NK-92 (cell line): Measurements from ENCODE around the gene FMNL2.
"Not testable (repeated sequence)": the region's sequence is repeated elsewhere in the genome, so short reads cannot be mapped to it uniquely, and the experiment has no call there.

ENCODE experiments used
- DNase-seq: peaks from one replicate; lab custom pipeline; 2025; ENCODE audit not compliant: unreplicated experiment; lab: John Stamatoyannopoulos, UW

Gene FMNL2

DNA sequence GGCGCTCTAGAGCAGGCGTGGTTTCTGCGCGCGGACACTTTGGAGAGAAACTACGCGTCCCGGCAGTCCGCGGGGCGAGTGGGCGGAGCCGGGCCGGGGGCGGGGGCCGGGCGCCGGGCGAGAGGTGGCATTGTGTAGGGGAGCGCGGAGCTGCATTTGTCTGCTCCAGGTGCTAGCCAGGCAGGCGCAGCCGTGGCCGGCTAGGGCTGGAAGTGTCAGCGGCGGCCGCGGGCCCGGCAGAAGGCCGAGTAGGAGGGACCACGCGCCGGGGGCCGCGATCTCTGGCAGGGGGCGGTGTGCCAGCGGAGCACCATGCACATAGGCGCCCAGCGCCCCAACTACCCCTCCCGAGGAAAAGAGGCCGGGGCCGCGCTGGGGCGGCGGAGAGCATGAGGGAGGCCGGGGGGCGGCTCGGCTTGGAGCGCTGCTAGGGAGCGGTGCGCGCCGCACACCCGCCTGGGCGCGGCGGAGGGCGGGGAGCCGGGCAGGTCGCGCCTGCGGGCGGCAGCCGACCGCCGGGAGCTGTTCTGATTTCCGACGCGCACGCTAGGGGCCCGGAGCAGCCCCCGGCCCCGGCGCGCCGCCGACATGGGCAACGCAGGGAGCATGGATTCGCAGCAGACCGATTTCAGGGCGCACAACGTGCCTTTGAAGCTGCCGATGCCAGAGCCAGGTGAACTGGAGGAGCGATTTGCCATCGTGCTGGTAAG lies at the start of gene FMNL2:
FMNL2 (plus strand) TSS at position 159 of the 710 bp plus-strand sequence.
- no peak for DNase-seq

DNA sequence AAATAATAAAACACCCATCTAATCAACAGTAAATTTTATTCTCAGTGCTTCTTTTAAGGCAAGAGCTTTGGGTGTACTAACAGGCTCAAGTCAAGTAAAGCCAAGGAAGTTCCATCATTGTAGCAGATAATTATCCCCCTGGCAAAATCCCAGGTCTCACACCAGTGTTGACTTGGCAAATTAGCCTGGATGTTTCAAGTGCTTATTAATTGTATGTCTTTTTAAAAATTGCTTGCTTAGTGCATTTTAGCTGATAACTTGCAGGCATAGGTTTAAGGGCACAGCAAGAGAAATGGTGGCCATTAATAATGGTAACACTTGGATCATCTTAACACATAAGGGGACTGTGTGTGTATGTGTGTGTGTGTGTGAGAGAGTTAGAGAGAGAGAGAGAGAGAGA lies 42.0 kb upstream of the FMNL2 start:
- DNase-seq = no peak

DNA sequence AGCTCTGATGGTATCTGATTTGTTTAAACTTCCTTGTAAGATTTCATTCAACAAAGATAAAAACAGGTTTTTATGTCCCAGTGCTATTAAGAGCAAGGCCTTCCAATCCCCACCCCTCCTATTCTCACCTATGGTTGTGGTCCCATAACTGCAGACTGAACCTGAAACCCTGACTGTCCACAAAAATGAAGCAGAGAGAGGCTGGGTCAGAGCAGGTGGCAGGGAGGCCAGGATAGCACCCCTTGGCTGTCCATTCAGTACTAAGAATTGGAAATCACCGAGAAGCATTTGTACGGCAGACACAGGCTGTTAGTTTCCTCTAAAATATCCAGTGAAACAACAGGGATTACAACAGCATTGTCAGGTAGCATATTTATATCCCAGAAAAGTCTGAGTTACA lies 37.3 kb upstream of the FMNL2 start:
- no peak for DNase-seq

DNA sequence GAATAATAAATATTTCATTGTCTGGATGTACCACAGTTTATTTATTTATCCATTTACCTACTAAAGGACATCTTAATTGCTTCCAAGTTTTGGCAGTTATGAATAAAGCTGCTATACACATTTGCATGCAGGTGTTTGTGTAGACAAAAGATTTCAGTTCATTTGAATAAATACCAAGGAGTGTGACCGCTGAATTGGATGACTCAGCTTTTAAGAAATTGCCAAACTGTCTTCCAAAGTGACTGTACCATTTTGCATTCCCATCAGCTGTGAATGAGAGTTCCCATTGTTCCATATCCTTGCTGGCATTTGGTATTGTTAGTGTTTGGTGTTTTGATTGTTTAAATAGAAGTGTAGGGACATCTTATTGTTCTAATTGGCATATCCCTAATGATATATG lies 36.2 kb upstream of the FMNL2 start:
- no peak for DNase-seq

DNA sequence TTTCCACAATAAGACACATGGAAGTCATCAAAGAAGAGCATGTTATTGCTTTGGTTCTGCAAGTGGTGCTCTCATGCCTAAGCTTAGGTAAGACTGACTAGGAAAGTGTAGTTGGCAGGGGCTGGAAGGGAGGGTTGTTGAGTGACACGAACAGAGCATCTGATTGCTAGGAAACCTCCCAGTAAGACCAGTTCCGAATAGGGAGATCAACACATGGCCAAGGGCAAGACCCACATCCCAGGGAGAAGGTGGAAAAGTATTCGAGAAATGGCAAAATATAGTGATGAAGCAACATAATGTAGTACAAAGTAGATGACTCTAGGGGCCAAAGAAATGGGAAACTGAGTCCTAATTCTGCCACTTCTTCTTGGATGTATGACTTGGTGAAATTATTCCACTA lies 33.8 kb upstream of the FMNL2 start:
- no peak for DNase-seq

DNA sequence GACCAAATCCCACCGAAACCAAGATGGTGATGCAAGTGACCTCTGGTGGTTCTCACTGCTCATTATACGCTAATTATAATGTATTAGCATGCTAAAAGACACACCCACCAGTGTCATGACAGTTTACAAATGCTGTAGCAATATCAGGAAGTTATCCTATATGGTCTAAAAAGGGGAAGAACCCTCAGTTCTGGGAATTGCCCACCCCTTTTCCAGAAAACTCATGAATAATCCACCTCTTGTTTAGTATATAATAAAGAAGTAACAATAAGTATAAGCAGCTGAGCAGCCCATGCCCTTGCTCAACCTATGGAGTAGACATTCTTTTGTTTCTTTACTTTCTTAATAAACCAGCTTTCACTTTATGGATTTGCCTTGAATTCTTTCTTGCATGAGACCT lies 31.0 kb upstream of the FMNL2 start:
- no peak for DNase-seq

DNA sequence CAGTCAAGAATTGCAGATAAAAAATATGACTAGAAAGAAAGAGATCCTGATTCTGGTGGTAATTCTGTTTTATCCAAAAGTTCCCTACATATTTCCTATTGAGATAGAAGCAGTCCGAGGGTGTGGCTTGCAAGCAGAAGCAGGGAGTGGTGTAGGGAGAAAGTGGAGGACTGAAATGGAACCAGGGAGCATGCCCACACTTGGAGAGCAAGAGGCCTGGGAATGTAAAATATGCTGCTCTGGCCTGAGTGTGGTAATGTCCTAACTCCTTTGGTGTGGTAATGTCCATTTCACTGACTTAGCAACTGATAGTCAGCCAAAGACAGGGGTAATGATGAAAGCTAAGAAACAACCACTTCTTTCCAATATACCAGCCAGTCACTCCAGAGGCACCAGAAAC lies 30.1 kb upstream of the FMNL2 start:
- no peak for DNase-seq

DNA sequence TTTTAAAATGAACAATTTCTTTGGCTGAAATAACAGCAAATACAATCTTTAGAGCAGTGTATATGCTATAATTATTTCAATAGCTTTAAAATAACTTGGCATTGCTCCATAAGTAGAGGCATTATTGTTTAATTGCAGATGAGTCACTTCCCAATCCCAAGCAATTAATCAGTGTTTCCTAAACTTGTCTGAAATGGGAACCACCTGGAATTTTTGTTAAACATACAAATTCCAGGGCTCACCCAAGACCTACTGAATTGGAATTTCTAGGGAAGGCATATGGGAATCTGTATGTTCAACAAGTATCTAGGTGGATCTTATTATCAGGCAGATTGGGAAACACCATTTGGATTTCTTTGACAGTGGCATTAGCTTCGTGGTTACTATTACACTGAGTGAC lies 27.1 kb upstream of the FMNL2 start:
- DNase-seq = no peak

DNA sequence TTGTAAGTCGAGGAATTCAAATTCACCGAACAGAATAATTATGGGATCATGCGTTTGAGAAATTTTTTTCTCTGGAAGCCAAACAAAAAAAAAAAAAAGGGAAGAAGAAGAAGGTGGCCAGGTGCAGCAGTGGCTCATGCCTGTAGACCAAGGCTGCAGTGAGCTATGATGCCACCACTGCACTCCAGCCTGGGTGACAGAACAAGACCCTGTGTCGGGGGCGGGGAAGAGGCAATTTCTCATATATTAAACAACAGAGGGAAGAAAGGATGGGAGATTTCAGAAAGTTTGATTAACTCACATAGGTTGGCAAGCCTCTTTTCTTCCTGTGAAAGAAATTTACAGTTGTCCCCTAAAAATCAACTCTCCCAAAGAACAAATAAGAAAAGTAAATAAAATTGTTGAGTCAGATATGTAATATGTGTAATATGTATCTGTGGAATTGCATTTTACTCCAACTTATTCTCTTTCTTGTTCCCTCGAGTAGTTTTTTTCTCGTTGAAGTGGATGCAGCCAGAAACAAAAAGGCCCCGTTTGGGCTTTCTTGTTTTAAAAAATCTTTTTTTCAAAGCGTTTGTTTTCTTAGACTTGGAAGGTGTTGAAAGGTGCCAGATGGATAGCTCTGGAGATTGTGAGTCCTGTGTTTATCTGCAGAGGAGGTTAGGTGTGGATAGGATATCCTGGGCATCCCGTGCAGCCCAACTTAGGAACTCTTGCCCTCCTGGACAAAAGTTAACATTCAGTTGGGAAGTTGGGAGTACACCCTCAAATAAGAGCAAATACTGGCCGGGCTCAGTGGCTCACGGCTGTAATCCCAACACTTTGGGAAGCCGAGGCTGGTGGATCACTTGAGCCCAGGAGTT lies 25.4 kb upstream of the FMNL2 start:
- DNase-seq = no peak

DNA sequence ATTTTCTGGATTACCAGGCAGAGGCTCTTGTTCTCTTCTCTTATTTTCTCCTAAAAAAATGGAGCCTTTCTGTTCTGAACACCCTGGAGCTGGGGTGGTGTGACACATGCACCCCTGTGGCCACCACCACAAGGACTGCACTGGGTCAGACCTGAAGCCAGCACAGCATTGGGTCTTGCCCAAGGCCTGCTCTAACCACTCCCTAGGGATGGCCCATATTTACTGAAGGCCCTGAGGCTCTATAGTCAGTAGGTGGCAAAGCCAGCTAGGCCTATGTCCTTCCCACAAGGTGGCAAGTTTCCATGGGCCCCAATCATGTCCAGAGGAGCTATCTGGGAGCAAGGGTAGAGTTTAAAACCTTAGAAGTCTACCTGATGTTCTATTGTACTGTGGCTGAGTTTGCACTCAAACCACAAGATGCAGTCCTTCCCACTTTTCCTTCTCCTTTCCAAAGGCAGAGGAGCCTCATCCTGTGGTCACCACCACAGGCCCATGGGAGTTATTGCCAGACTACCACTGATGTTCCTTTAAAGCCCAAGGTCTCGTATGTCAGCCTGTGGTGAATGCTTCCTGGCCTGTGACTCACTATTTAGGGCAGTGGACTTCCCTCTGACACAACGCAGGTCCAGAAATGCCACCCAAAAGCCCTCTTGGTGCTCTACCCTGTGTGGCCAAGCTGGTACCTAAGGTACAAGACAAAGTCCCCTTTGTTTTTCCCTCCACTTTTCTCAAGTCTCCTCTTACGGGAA lies 15.0 kb upstream of the FMNL2 start:
- no peak for DNase-seq

DNA sequence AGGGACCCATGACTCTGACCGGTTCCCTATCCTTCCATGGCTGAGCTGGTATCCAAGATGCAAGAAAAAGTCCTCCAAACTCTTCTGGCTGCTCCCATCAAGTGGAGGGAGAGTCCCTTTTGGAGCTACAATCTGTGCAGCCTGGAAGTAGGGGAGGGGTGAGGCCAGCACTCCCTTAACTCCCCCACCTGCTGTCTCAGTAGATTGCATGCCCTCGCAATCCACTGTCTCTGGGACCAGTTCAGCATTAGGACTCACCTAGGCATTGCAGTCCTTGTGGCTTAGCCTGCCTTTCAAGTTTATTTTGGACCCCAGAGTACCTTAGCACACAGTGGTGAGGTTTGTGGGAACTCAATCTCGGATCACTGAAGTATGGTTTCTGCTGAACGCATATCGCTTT lies 14.2 kb upstream of the FMNL2 start:
- DNase-seq = no peak

DNA sequence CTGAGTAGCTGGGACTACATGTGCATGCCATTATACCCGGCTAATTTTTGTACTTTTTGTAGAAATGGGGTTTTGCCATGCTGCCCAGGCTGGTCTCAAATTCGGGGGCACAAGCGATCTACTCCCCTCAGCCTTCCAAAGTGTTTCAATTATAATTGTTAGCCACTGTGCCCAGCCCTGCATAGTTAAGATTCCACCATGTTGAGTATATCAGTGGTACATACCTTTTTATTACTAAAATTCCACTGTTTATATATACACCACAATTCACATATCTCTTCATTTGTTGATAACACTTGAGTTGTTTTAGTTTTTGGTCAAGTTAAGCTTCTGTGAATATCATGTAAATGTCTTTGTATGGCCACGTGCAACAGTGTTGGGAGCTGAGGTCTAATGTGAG lies 12.8 kb upstream of the FMNL2 start:
- no peak for DNase-seq

DNA sequence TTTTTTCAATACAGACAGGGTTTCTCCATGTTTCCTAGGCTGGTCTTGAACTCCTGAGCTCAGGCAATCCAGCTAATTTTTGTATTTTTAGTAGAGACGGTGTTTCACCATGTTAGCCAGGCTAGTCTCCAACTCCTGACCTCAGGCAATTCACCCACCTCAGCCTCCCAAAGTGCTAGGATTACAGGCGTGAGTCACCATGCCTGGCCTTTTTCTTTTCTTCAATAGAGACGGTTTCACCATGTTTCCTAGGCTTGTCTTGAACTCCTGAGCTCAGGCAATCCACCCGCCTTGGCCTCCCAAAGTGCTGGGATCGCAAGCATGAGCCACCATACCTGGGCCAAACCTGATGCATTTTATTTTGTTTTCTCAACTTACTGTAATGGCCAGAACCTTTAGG lies 9.8 kb upstream of the FMNL2 start:
- not testable (repeated sequence) for DNase-seq

DNA sequence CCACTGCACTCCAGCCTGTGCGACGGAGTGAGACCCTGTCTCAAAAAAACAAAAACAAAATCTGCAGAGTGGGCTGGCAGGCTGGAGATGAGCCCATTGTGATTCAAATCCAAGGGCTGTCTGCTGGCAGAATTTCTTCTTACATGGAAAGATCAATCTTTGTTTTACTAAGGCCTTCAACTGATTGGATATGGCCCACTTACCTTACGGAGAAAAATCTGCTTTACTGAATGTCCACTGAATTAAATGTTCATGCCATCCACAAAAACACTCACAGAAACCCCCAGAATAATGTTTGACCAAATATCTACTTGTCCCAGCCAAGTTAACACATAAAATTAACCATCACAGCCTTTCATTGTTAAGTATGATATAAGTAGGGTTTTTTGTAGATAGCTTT lies 8.3 kb upstream of the FMNL2 start:
- DNase-seq = no peak

DNA sequence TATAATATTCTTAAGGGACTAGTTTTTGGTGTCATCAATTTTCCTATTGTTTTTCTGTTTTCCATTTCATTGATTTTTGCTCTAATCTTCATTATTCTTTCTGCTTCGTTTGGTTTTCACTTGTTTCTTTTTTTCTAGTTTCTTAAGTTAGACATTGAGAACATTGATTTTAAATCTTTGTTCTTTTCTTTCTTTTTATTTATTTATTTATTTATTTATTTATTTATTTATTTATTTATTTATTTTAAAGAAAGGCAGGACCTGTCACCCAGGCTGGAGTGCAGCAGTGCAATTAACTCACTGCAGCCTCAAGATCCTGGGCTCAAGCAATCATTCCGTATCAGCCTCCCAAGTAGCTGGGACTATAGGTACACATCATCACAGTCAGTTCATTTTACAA lies 7.0 kb upstream of the FMNL2 start:
- DNase-seq = no peak

DNA sequence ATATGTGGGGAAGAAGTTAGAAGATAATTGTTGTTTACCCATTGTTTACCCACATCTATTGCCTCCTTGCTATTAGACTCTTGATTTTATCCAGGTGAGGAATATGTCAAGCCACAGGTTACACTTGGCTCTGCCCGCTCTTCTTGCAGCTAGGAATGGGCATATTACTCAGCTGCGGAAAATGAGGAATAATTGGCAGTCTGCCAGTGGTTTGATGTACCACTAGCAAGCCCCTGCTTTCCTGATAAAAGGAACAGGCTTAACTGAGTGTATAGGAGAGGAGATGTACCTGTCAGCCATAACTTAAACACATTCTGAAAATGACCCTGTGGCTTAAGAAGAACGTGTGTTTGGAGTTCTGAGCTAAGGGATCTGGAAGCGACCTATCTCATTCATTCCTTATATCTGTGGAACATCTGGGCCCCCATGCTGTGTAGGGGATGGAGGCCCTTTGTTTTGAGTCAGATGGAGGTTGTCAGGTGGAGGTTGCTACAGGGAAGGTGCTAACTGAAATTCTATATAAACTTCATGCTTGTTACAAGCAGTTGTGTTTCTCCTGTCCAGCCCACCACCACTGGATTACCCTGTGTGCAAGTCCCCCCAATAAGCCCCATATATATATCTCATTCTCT lies 4.6 kb upstream of the FMNL2 start:
- DNase-seq = no peak

DNA sequence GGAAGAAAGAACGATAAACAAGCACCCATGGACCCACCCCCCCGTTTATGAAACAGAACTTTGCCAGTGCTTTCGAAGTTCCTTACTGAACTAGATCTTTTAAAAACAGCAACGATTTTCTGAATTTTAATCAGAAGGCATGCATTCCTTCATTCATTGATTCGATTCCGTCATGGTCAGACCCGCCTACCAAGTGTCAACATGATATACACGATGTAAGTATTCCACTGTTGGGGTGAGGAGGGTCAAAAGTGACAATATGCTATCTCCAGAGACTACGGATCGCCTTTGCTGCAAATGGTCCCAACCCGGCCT lies 316 bp upstream of the FMNL2 start:
- no peak for DNase-seq

DNA sequence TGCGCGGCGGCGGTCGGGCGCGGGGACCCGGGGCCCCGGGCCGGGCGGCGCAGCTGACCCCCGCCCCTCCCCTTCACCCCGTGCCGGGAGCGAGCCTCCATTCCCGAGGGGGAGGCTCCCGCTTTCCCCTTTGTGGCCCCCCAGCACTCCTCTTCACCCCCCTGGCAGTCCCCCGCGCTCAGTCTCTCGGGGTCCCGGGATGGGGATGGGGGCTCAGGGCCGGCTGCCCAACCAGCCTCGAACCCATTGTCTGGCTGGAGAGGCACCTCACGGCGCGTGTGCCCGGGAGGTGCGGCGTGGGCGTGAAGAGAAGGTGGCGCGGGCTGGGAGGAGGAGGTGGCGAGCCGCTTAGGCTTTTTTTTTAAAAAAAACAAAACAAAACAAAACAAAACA lies 748 bp downstream of the FMNL2 start:
- DNase-seq = no peak

DNA sequence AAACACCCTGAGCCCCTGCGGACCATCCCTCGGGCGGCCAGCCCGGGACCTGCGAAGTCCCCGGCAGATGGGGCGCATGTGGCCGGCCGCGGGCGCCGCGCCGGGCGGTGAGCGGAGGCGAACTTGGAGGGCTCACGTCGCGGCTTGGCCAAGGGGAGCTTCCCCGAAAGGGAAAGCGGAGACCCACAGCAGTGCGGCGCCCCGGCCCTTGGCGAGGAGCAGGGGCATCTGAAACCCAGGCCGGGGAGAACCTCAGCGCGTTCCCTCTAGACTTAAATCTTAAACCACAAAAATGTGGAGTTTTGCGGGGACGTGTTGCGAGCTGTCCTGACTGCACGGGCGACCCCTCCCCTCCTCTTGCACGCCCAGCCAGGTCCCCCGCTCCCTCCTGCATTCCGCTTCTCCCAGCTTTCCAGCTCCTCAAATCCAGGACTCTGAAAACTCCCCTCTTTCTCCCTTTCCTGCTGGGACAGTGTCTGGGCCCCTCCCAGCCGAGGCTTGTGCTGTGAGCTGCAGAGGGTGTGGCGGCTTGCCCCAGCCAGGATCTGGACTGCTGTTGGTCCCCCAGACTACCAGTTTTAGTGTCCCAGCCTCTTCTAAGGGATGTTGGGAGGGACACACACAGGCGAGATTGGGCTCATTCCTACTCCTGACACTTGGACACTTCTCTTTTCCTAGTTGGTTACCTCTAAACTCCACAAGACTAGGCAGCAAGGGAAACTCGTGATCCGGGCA lies 1.3 kb downstream of the FMNL2 start:
- no peak for DNase-seq

DNA sequence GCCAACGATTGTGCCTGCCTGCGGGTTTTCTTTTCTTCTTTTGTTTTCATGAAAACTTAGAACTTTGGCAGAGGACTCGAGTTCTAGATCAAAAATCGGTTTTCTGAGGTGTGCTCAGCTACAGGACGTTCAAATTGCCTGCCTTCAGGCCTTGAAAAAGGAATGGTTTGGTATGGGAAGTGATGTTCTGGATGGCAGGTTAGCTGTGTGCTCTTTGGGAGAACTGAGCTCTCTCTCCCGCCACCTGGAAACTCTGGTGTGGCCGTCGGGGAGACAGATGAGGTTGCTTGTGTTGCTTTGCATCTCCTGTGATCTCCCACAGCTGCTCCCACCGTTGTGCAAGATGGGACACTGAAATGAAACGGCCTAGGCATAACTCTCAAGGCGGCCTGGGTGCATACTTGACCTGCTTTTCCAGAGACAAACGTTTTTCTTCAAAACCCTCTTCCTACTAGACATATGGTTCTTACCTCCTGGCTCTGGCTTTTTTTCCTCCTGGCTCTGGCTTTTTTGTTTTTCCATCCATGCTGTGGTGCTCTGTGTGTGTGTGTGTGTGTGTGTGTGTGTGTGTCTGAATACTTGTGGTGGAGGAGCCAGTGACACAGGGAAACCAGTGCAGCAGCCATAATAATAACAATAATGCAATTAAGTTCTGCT lies 2.0 kb downstream of the FMNL2 start:
- DNase-seq = no peak
